NCI-H526 (cell line): ENCODE data around the gene BOK.

ENCODE experiments used
- DNase-seq, 2 experiments: peaks; one replicate each; lab custom pipeline; 2025; lab: John Stamatoyannopoulos, UW

BOK gene

GRCh38 chr2:241538838-241539615, 19.5 kb upstream of the BOK start:
- DNase-seq: no peak

GRCh38 chr2:241539616-241540374, 18.8 kb upstream of the BOK start:
- no peak for DNase-seq

- DNase-seq: no peak
Observed at GRCh38 chr2:241540401-241540770, 18.2 kb upstream of the BOK start.

GRCh38 chr2:241540771-241541561, 17.6 kb upstream of the BOK start:
- peak; percentile 41 to 93 for DNase-seq

- DNase-seq: no peak
Observed at GRCh38 chr2:241541564-241542277, 16.8 kb upstream of the BOK start.

- DNase-seq: peak in 1 of 2 experiments; percentile 25
Observed at GRCh38 chr2:241542278-241542605, 16.3 kb upstream of the BOK start.

- no peak for DNase-seq
Observed at GRCh38 chr2:241545106-241545505, 13.4 kb upstream of the BOK start.

- DNase-seq: no peak
Observed at GRCh38 chr2:241545523-241546473, 12.7 kb upstream of the BOK start.

- no peak for DNase-seq
Observed at GRCh38 chr2:241546771-241547498, 11.6 kb upstream of the BOK start.

GRCh38 chr2:241547781-241548450, 10.6 kb upstream of the BOK start:
- no peak for DNase-seq

- no peak for DNase-seq
Observed at GRCh38 chr2:241548451-241548835, 10.1 kb upstream of the BOK start.

- no peak for DNase-seq
Observed at GRCh38 chr2:241550616-241551580, 7.6 kb upstream of the BOK start.

GRCh38 chr2:241551599-241551997, 6.9 kb upstream of the BOK start:
- no peak for DNase-seq

GRCh38 chr2:241551998-241552737, 6.4 kb upstream of the BOK start:
- no peak for DNase-seq

- no peak for DNase-seq
Observed at GRCh38 chr2:241553512-241553830, 5.1 kb upstream of the BOK start.

GRCh38 chr2:241553981-241554380, 4.6 kb upstream of the BOK start:
- DNase-seq: no peak

- DNase-seq: no peak
Observed at GRCh38 chr2:241554610-241555322, 3.8 kb upstream of the BOK start.
